Measurements from ENCODE around the gene PPP2R5C. TPM values are rescaled to one million over a fixed set of nuclear protein-coding genes. Genes with fewer than 3 reads are reported as not detected.
A peak's percentile ranks its signal among the peaks of the same experiment; 100 is the strongest.

Gene PPP2R5C
- total RNA-seq, 2 experiments from 2014 or later: 238 to 242 TPM

GRCh38 chr14:101823066-101823465 is 61.6 kb downstream of the PPP2R5C start:
- no peaks in the 10 kb centered on the region for H3K27me3 Mint-ChIP-seq
- peak overlapping the region; percentile 99 for H3K27ac Mint-ChIP-seq
- no peak for TF ChIP-seq CTCF (IDR thresholded peaks at IDR 0.05)
- no peak for DNase-seq
- ChIA-PET CTCF (interaction anchor here (1.0 to 5.6 kb wide), 11 partner anchors 8 to 117 kb away, joined by 3 to 29 read pairs (median 5); no protein-coding TSS in a partner anchor), POLR2A (interaction anchor here (1.0 to 5.6 kb wide), 18 partner anchors 11 to 125 kb away, joined by 3 to 225 read pairs (median 8); partner anchors contain the start of gene PPP2R5C)
- no peaks in the 10 kb centered on the region for H3K9me3 Mint-ChIP-seq
- intact Hi-C loops (cut with micrococcal nuclease): loop anchor here (5.0 kb wide), 2 partner anchors 54 to 61 kb away; partner anchors contain the start of gene PPP2R5C
- no peak for ATAC-seq
- H3K4me3 Mint-ChIP-seq: peak overlapping the region; percentile 71
- H3K4me1 Mint-ChIP-seq (ENCODE audit: low read depth): peaks cover 78% of the 10 kb centered on the region
- H3K36me3 Mint-ChIP-seq (ENCODE audit: low read depth): peaks cover 66% of the 10 kb centered on the region

- Mint-ChIP-seq H3K4me3 (peak overlapping the region; percentile 71), H3K36me3 (ENCODE audit: low read depth) (peaks cover 64% of the 10 kb centered on the region), H3K27ac (peak overlapping the region; percentile 99), H3K27me3 (no peaks in the 10 kb centered on the region), H3K4me1 (ENCODE audit: low read depth) (peaks cover 80% of the 10 kb centered on the region), H3K9me3 (no peaks in the 10 kb centered on the region)
- intact Hi-C loops (cut with micrococcal nuclease): loop anchor here (5.0 kb wide), 2 partner anchors 54 to 61 kb away; partner anchors contain the start of gene PPP2R5C
- POLR2A ChIA-PET: interaction anchor here (0.6 to 5.6 kb wide), 23 partner anchors 11 to 1838 kb away, joined by 3 to 225 read pairs (median 6); partner anchors contain the start of gene PPP2R5C
- CTCF ChIA-PET: interaction anchor here (1.0 to 5.6 kb wide), 13 partner anchors 8 to 117 kb away, joined by 3 to 29 read pairs (median 5); no protein-coding TSS in a partner anchor
- DNase-seq (peak; percentile 88), ATAC-seq (peak; percentile 68)
- no peak for TF ChIP-seq CTCF (IDR thresholded peaks at IDR 0.05)
Observed at GRCh38 chr14:101823511-101824120, 62.1 kb downstream of the PPP2R5C start.

GRCh38 chr14:101824339-101824727 is 62.8 kb downstream of the PPP2R5C start:
- Mint-ChIP-seq H3K36me3 (ENCODE audit: low read depth) (peaks cover 60% of the 10 kb centered on the region), H3K4me1 (ENCODE audit: low read depth) (peaks cover 80% of the 10 kb centered on the region), H3K9me3 (no peaks in the 10 kb centered on the region), H3K27me3 (no peaks in the 10 kb centered on the region), H3K4me3 (peak overlapping the region; percentile 71), H3K27ac (peak overlapping the region; percentile 99)
- intact Hi-C loops (cut with micrococcal nuclease): loop anchor here (5.0 kb wide), 2 partner anchors 53 to 62 kb away; partner anchors contain the start of gene PPP2R5C
- TF ChIP-seq CTCF (IDR thresholded peaks at IDR 0.05): no peak
- DNase-seq: no peak
- ChIA-PET POLR2A (interaction anchor here (0.8 to 5.6 kb wide), 20 partner anchors 11 to 140 kb away, joined by 3 to 225 read pairs (median 8); partner anchors contain the start of gene DYNC1H1), CTCF (interaction anchor here (1.0 to 5.6 kb wide), 11 partner anchors 9 to 118 kb away, joined by 3 to 29 read pairs (median 5); no protein-coding TSS in a partner anchor)
- no peak for ATAC-seq

- Mint-ChIP-seq H3K36me3 (ENCODE audit: low read depth) (peaks cover 61% of the 10 kb centered on the region), H3K9me3 (no peaks in the 10 kb centered on the region), H3K4me1 (ENCODE audit: low read depth) (peaks cover 84% of the 10 kb centered on the region), H3K27me3 (no peaks in the 10 kb centered on the region), H3K27ac (peak overlapping the region; percentile 99), H3K4me3 (peak overlapping the region; percentile 71)
- intact Hi-C loops (cut with micrococcal nuclease): no loop called here
- no peak for TF ChIP-seq CTCF (IDR thresholded peaks at IDR 0.05)
- ChIA-PET CTCF (interaction anchor here (0.7 to 5.6 kb wide), 9 partner anchors 10 to 55 kb away, joined by 3 to 29 read pairs (median 5); no protein-coding TSS in a partner anchor), POLR2A (interaction anchor here (0.6 to 5.6 kb wide), 10 partner anchors 10 to 262 kb away, joined by 3 to 225 read pairs (median 8); no protein-coding TSS in a partner anchor)
- no peak for DNase-seq
- no peak for ATAC-seq
Observed at GRCh38 chr14:101825797-101826196, 64.3 kb downstream of the PPP2R5C start.
